Activated CD8-positive, alpha-beta memory T cell treated with anti-CD3 and anti-CD28 coated beads, Interleukin-2, amount 50 U/mL, for 24 hours (primary cell): ENCODE data around the gene UNC5B.
"Not testable (repeated sequence)": the region's sequence is repeated elsewhere in the genome, so short reads cannot be mapped to it uniquely, and the experiment has no call there.

Experiments used
- DNase-seq: peaks from one replicate; pipeline ENCODE4 v3.0.0-alpha.2; 2020; ENCODE audit errors: extremely low read depth

The UNC5B gene

DNA sequence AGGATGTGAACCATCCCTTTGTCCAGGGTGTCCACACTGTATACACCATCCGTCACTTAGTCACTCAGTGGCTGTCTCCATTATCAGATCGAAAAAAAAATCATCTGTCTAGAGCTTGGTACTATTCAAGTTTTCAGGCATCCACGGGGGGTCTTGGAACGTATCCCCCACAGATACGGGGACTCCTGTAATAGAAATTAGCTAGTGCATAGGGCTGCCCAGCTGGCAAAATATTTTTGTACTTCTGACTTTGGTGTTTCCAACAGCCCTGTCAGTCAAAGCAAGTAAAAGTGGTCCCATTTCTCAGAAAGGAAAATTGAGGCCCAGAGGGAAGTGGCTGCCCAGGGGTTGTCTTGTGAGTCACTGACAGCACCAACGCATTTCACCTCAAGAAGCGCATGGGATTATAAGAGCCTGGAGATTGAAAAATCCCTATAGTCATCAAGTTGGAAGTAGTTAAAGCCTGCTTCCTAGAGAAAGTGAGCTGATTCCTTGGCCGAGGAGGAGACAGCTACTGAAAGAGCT, 54.6 kb downstream of the UNC5B start:
- no peak for DNase-seq

DNA sequence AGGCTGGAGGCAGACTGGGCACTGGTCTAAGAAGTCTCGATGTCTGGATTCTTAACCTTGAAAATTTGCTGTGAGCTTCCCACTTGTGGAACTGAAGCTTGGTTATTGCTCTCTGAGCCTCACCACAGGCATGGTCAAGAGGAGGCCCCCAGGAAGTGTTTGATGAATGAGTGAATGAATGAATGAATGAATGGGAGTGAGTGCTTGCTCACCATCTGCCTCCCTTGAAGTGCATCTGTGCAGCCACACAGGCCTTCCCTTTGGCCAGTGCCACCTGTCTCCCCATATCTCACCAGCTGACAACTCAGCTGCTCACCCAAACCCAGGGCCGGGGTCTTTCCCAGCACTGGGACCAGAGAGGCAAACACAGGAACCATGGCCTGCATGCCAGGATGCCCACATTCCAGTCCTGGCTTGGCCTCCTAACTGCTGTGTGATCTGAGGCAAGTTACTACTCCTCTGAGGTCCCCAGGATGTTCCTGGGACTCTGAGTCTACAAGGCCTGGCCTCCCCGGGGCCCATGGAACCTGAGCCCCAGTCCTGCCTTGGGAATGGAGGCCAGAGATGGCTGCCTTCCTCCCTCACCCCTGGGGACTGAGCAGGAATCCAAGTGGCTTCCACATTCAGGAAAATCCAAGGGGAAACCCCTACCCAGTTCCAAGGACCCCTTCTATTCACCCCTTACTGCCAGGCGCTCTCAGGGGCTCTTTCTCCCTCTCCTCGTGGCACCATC, 55.3 kb downstream of the UNC5B start:
- no peak for DNase-seq

DNA sequence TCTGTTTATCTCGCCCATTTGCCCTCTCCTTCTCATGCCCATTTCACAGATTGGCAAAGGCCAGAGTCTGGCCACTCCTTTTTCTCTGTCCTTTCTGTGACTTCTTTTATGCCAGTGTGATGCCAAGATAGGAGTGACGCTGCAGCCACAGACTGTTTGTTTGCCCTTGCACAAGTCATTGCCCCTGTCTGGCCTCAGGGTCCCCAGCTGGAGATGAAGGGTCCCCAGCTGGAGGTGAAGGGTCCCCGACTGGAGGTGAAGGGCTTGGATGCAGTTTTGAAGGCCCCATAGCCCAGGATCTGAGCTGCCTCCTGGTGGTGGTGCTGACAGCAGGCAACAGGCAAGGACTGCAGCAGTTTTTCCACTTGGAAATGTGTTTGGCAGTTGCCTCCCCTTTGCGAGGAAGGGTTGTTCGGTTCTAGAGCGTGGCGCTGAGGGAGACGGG, 55.9 kb downstream of the UNC5B start:
- DNase-seq, result no peak

DNA sequence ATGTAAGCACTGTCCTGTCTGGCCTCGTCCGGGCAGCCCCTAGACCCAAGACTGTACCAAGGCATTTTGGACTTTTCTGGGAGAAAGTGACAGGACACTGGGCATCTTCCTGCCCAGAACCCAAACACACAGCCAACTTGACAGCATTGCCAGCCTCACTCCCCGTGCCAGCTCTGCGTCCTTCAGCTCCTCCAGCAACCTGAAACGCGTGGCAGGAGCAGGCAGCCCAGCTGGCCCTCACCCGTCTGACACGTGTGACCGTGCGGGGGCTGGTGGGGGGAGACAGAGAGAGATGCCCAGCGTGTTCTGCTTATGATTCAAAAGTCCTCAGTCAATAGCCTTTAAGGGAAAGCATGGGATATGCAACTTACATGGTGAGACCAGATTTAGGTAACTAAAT, 56.4 kb downstream of the UNC5B start:
- no peak for DNase-seq

DNA sequence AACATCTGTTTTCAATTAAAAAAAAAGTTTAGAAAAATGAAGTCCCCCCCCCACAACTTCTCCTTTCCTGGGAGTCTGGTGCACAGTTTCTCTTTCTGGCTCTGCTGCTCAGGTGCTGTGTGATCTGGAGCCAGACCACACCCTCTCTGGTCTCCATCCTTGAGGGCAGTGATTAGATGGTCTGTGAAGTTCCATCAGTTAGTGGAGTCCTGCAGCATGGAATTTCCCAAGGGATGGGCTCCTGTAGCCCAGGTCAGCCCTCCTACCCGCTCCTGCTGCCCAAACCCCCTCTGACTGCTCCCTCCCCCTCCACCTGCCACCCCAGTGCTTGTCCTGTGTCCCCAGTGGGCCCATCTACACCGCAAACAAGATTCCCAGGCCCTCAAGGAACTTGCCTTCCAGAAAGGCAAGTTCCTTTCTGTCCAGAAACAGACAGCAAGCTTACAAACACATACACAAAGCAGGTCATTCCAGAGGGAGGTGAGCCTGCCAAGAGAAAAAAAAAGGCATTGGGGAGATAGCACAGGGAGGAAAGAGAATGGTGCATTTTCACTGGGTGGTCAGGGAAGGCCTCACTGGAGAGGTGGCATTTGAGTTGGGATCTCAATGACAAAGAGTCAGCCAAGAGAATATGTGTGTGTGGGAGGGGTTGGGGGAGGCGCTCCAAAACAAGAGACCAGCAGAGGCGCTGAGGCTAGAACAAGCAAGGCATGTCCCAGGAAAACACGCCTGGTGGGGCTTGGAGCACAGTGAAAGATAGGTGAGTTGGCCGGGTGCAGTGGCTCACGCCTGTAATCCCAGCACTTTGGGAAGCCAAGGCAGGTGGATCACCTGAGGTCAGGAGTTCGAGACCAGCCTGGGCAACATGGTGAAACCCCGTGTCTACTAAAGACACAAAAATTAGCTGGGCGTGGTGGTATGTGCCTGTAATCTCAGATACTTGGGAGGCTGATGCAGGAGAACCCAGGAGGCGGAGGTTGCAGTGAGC, 57.2 kb downstream of the UNC5B start:
- DNase-seq, result no peak

DNA sequence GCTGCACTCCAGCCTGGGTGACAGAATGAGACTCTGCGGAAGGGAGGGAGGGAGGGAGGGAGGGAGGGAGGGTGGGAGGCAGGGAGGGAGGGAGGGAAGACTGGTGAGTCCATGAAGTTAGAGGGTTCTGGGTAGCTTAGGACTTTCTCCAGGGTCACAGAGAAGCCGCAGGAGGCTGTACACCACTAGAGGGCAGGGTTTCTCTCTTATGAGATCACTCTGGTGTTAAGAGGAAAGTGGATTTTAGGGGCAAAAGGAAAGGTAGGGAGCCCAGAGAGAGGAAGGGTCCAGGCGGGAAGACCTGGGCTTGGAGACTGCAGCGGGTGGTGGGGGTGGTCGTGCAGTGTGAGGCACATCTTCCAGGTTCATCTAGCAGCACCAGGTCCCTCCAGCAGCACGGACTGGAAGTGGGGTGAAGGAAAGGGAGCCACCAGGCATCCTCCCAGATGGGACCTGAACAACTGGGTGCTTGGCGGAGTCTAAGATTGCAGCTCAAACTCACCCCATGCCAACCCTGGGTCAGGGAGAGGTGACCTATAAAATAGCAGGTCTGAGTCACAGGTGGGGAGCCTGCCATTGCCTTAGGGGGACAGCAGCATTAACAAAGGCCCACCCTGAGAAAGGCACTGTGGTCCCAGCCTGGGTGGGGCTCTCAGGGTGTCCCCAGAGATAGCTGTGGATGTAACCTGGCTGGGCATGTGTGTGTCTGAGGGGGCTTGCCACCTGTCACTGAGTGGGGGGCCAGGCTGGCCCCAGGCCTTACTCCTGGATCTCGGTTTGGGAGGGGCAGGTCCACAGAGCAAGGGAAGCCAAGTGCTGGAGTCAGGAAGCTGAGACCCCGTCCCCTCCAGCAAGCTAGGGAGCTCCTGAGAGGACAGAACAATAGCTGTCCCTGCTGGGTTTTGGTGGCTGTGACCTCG, 58.2 kb downstream of the UNC5B start:
- no peak for DNase-seq

DNA sequence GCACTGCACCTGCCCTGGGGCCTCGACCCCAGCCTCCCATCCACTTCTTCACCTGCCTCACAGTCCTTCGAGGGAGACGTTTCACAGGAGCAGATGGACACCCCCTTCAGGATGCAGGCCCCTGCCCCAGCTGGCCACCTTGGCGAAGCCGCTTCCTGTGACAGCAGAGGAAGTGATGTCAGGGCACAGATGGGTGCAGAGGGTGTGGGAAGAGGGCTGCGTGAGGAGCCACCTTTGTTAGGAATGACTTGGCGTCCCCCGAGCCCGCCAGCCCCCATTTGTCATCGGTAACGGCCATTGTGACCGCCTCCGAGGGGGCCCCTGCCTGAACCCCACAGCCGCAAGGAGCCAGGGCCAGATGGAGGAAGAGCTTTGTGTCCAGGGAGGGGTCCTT, 59.3 kb downstream of the UNC5B start:
- DNase-seq, result no peak

DNA sequence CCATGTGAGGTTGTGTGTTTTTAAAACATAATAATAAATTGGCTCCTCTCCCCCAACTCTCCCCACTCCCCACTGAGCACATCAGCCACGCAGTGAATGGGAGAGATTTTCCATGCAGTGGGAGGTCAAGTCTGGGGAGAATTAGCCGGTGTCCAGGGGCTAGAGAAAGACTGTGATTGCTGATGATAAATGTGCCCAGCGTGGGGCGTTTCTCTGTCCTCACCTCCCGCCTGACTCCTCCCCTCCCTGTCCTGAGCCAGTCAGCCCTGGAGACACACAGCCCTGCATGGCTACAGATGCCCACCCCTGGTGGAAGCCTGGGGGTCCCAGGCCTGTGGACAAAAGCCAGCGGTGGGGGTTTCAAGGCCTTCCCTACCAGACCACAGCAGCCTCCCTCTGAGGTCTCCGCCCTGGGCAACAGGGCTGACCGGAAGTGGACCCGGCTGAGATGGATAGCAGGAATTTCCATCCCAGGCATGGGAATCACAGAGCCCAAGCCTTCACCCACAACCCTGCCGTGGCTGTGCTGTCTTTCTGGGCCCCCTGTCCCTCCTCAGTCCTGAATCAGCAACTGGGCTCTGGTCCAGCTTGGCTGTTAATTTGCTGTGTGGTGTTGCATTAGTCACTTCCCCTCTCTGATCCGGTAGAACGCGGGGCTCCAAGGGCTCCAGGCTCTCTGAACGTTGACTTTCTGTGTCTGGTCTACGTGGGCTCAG, 59.8 kb downstream of the UNC5B start:
- DNase-seq, result no peak

DNA sequence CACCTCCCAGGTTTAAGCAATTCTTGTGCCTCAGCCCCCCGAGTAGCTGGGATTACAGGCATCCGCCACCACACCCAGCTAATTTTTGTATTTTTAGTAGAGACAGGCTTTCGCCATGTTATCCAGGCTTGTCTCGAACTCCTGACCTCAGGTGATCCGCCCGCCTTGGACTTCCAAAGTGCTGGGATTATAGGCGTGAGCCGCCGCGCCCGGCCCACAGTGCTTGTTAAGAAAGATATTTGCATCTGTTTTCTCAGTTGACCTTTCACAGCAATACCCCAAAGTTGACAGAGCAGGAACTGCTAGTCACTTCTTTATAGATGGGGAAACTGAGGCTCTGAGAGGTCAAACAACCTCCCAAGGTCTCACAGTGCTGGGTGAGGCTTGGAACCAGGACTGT, 60.6 kb downstream of the UNC5B start:
- DNase-seq, result not testable (repeated sequence)

DNA sequence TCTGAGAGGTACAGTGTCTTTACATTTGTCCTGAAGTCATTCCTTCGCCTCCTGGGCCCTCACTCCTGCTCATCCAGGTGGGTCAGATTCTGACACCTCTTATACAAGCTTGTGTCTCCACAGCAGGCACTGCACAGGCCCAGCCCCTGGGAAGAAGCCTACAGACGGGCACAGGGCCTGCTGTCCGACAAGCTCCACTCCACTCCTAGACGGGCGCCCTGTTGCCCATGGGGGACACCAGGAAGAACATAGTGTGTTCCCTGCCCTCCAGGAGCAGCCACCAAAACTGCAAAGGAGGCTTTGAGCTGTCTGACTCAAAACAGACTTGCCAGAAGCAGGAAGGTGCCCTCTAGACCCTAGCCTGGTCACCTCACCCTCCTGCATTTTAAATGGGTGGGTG, 61.1 kb downstream of the UNC5B start:
- no peak for DNase-seq

DNA sequence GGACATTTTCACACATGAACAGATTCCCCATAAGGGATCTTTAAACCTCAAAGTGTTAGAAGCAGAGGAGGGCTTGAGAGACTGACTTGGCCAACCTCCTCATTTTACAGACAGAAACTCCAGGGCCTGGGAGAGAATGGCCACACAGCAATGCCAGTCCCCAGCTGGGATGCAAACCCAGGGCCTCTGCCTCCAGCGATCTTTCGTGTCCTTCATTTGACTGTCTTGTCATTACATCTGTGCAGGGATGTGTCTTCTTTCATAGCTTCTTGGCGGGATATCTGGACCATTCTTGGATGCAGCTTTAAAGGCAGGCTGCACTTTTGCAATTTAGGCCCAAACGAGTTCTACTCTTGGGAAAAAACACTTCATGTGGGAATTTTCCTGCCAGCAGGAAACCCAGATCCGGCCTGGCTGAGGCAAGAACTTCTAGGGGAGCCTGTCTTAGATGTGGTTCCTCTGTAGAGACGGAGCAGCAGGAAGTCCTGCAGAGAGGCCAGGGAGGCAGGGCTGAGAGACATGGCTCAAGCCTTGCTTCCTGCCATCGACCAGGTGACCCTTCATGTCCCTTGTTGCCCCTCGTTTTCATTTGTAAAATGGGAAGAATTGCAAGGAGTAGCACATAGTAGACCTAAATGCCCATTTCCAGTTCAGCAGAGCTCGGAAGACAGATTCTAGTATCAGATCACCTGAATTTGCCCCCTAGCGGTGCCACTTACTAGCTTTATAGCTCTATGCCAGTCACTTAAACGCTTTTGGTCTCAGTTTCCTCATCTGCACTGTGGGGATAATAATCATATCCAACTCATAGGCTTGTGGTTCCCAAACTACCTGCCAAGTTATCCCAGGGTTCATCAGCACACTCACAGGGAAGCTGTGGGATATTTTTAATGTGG, 62.8 kb downstream of the UNC5B start:
- no peak for DNase-seq

DNA sequence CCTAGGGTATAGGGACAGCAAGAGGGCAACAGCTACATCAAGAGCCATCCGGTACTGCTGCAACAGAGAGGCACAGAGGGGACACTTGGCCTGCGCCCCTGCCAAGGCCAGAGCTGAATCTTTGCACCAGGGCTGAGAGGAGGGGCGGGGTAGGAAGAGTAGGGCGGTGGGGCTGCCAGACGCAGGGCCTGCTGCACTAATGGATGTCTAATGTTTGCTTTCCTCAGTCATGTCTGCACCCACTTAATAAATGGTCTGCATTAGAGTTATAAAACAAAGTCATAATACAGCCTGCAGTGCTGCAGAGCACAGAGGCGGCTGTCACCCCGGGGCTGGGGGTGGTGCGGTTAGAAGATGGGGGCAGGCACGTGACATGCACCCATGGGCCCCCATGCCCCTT, 64.5 kb downstream of the UNC5B start:
- DNase-seq, result no peak

DNA sequence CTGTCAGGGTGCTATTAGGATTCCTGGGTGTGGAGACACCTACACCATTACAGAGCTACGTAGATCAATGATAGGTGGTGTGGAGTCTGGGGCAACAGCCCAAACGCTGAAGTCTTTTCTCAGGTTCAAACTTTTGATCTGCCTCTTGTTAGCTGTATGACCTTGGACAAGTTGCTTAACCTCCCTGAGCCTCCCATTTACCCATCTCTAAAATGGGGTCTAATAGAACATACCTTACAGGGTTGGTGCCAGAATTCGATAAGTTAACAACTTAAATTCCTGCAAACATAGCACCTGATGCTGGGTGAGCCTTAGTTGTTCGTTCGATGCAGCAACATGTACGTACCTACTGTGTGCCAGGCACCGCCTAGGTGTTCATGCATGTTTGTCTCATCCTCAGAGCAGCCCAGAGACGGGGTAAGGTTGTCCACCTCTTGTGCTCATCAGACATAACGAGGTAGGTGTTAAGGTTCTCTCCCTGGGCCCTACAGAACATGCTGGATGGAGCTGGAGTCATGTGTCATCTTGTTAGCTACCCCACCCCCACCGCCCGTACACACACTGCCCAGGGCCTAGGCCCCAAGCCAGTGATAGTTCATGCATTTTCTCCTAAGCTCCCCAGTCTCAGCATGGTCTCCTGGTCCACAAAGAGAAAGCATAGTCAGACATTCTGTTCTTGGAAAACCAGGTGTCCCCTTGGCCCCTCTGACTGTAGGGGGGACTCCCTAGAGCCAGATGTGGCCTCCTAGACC, 65.7 kb downstream of the UNC5B start:
- DNase-seq, result no peak

DNA sequence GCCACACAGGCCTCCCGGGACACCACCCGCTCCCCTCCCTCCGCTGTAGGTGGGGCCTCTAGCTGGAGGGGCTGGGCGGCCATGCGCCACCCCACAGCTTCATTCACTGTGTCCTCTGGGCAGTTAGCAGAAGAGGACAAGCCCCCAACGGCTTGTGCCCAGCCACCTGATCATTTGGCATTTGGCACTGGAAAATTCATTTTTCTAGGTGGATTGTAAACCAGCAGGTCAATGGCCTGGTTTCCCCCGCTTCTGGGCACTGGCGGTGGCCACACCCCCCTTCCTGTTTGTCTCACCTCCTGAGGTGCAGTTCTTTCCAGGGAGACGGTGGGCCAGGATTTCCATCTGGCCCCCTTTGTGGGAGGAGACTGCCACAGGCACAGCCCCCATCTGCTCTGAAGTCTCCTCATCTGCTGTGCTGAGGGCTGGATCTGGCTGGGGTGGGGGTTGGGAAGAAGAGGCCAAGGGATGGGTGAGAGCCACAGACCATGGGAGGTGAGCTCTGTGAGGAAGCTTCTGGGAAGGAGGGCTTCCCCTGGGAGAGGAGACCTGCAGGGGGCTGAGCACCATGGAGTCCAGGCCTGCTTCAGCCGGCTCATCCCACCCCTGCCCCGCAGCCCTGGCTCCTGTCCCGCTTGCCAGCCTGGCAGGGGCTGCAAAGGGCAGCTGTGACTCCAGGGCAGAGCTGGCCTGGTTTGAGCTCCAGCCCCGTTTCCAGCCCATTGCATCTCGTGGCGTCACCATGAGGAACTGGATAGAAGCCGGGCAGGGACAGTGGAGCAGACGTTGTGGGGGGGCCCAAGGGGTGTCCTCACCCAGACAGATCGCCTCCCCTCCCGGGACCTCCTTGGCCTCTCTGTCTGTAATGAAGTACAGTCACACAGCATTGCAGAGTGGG, 66.6 kb downstream of the UNC5B start:
- no peak for DNase-seq

DNA sequence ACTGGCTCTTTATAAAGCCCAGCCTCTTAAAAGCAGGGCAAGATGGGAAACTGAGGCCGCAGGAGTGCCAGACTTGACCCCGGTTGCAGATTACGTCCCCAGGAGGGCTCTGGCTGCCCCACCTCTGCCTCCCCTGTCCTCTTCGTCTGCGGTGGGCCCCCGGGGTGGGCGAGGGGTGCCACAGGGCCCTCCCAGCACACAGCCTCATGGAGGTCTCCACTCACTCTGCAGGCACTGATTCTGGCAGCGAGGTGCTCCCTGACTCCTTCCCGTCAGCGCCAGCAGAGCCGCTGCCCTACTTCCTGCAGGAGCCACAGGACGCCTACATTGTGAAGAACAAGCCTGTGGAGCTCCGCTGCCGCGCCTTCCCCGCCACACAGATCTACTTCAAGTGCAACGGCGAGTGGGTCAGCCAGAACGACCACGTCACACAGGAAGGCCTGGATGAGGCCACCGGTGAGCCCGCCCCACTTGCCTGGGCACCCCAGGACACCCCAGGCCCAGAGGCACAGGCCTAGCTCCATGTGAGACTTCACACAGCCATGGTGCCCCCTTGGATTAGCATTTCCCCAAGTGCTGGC, 67.3 kb downstream of the UNC5B start:
- no peak for DNase-seq

DNA sequence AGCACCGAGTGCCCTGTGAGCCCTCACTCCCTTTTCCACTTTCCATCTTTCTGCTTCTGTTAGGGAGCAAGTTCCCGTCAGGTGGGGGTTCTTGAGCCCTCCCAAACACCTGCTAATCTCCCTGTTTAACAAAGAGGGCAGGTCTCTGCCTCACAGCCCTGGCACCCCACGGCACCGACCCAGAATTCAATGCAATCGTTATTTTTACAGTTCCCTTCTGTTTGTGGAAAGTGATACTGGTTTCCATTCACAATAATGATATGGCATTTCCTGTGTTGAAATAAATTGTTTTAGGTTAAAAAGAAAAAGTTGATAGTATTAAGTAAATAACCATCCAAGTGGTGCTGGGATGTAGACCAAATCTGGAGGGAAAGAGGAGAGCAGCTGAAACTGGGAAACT, 67.8 kb downstream of the UNC5B start:
- DNase-seq, result no peak

DNA sequence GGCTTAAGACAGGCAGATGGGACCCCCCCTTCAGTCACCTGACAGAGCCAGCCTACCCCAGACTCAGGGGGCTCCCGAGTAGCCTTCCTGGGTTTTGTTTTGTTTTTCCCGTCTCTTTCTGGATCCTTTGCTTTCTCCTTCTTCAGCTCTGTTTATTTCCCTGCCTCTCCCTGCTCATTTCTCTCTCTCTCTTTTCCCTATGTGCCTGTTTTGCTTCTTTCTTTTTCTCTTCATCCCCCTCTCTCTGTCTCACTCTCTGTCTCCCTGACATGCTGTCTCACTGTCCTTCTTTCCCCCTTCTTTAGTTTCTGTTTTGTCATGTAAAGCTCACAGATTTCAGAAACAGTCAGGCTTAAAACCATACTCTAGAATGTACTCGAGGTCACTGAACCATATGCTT, 68.5 kb downstream of the UNC5B start:
- no peak for DNase-seq
